ENCODE measurements around the gene TTYH2. TPM values are rescaled to one million over a fixed set of nuclear protein-coding genes. Genes with fewer than 3 reads are reported as not detected.

TTYH2 gene
- total and polyA plus RNA-seq, 2 donors (not counting 1 experiment from before 2014, with no cell fraction given) = 3.0 to 3.1 TPM

- ChIA-PET CTCF (interaction anchor here (1.0 kb wide), 1 partner anchor 9 kb away, joined by 5 read pairs; no protein-coding TSS in a partner anchor), POLR2A (no interaction called here)
- H4K20me1 ChIP-seq (ENCODE audit: control insufficient read depth, insufficient read depth, low read length, poor library complexity, severe bottlenecking) = no peaks in the 10 kb centered on the region
- Mint-ChIP-seq H3K4me3 (no peak overlapping the region), H3K27me3 (peaks cover 33% of the 10 kb centered on the region), H3K27ac (no peak overlapping the region), H3K4me1 (no peaks in the 10 kb centered on the region), H3K9me3 (ENCODE audit: insufficient read depth) (peaks cover 2% of the 10 kb centered on the region)
- 80% methylated on average over 1 of the region's 2 CpGs for WGBS (ENCODE audit: insufficient coverage)
- H3K4me3 ChIP-seq (ENCODE audit: control extremely low read depth in 1 of 5, extremely low read depth in 1 of 5, insufficient read depth in 1 of 5, low read depth in 2 of 5, low read length in 4 of 5) = no peak overlapping the region
- H3K4me1 ChIP-seq (ENCODE audit: control insufficient read depth in 2 of 2, insufficient read depth in 2 of 2, low read length in 2 of 2) = no peaks in the 10 kb centered on the region
- H2AFZ ChIP-seq (ENCODE audit: insufficient read depth, low read depth, low read length, poor library complexity, severe bottlenecking) = no peak overlapping the region
- no peak overlapping the region for H3K9ac ChIP-seq (ENCODE audit: low read length)
- no peaks in the 10 kb centered on the region for H3K36me3 ChIP-seq (replicated peaks in 1 of 2; ENCODE audit: control extremely low read depth in 1 of 2, control insufficient read depth in 1 of 2, extremely low read depth in 1 of 2, insufficient read depth in 2 of 2, low read length in 1 of 2)
- H3K4me2 ChIP-seq (replicated peaks; ENCODE audit: low read depth, low read length, poor library complexity, severe bottlenecking) = no peak overlapping the region
- no peaks in the 10 kb centered on the region for H3K79me2 ChIP-seq (ENCODE audit: control insufficient read depth, insufficient read depth, low read length)
- TF ChIP-seq CTCF (IDR thresholded peaks at IDR 0.05) (no peak), EZH2 (IDR thresholded peaks at IDR 0.05; ENCODE audit: borderline replicate concordance, insufficient read depth, low read depth, low read length, poor library complexity, severe bottlenecking) (no peak)
- ATAC-seq (ENCODE audit: low read depth) = peak; percentile 77
- peaks cover 0 to 5% (median 3%) of the 10 kb centered on the region in 3 donors for H3K9me3 ChIP-seq (ENCODE audit: control extremely low read depth in 1 of 3, control insufficient read depth in 2 of 3, insufficient read depth in 1 of 3, low read length in 2 of 3)
- intact Hi-C loops (cut with micrococcal nuclease) = loop anchor here (1.0 kb wide), 1 partner anchor 13 kb away; the partner anchor contains the start of gene RPL38
- peaks cover 0 to 22% (median 6%) of the 10 kb centered on the region in 4 experiments for H3K27me3 ChIP-seq (replicated peaks in 1 of 4; ENCODE audit: control extremely low read depth in 1 of 4, control insufficient read depth in 3 of 4, insufficient read depth in 4 of 4, low read length in 3 of 4)
- DNase-seq = peak; percentile 41
- no peak overlapping the region for H3K27ac ChIP-seq (ENCODE audit: low read length in 2 of 2)
These were observed 23.2 kb upstream of the TTYH2 start for GRCh38 chr17:74190154-74190553.

- Histone ChIP-seq H3K36me3 (replicated peaks in 1 of 2; ENCODE audit: control extremely low read depth in 1 of 2, control insufficient read depth in 1 of 2, extremely low read depth in 1 of 2, insufficient read depth in 2 of 2, low read length in 1 of 2) (no peaks in the 10 kb centered on the region), H3K4me2 (replicated peaks; ENCODE audit: low read depth, low read length, poor library complexity, severe bottlenecking) (no peak overlapping the region), H2AFZ (ENCODE audit: insufficient read depth, low read depth, low read length, poor library complexity, severe bottlenecking) (no peak overlapping the region), H3K4me3 (ENCODE audit: control extremely low read depth in 1 of 5, extremely low read depth in 1 of 5, insufficient read depth in 1 of 5, low read depth in 2 of 5, low read length in 4 of 5) (no peak overlapping the region), H3K4me1 (ENCODE audit: control insufficient read depth in 2 of 2, insufficient read depth in 2 of 2, low read length in 2 of 2) (no peaks in the 10 kb centered on the region), H3K9ac (ENCODE audit: low read length) (no peak overlapping the region), H3K9me3 (ENCODE audit: control extremely low read depth in 1 of 3, control insufficient read depth in 2 of 3, insufficient read depth in 1 of 3, low read length in 2 of 3) (peaks cover 0 to 5% (median 3%) of the 10 kb centered on the region in 3 donors), H3K27ac (ENCODE audit: low read length in 2 of 2) (no peak overlapping the region), H4K20me1 (ENCODE audit: control insufficient read depth, insufficient read depth, low read length, poor library complexity, severe bottlenecking) (no peaks in the 10 kb centered on the region), H3K27me3 (replicated peaks in 1 of 4; ENCODE audit: control extremely low read depth in 1 of 4, control insufficient read depth in 3 of 4, insufficient read depth in 4 of 4, low read length in 3 of 4) (peaks cover 0 to 28% (median 6%) of the 10 kb centered on the region in 4 experiments), H3K79me2 (ENCODE audit: control insufficient read depth, insufficient read depth, low read length) (no peaks in the 10 kb centered on the region)
- POLR2A ChIA-PET = interaction anchor here (0.6 kb wide), 1 partner anchor 523 kb away, joined by 7 read pairs; no protein-coding TSS in a partner anchor
- no peak overlapping the region for H3K27ac Mint-ChIP-seq
- CTCF ChIA-PET = interaction anchor here (1.0 kb wide), 1 partner anchor 762 kb away, joined by 4 read pairs; no protein-coding TSS in a partner anchor
- intact Hi-C loops (cut with micrococcal nuclease) = loop anchor here (1.0 kb wide), 1 partner anchor 12 kb away; the partner anchor contains the start of gene RPL38
- H3K27me3 Mint-ChIP-seq = peaks cover 37% of the 10 kb centered on the region
- DNase-seq (no peak), ATAC-seq (ENCODE audit: low read depth) (no peak)
- WGBS (ENCODE audit: insufficient coverage) = 74% methylated on average over 4 of the region's 6 CpGs
- no peaks in the 10 kb centered on the region for H3K4me1 Mint-ChIP-seq
- no peak overlapping the region for H3K4me3 Mint-ChIP-seq
- TF ChIP-seq CTCF (IDR thresholded peaks at IDR 0.05) (no peak), EZH2 (IDR thresholded peaks at IDR 0.05; ENCODE audit: borderline replicate concordance, insufficient read depth, low read depth, low read length, poor library complexity, severe bottlenecking) (no peak)
- H3K9me3 Mint-ChIP-seq (ENCODE audit: insufficient read depth) = peaks cover 2% of the 10 kb centered on the region
These were observed 22.5 kb upstream of the TTYH2 start for GRCh38 chr17:74190807-74191406.
